HEK293T (cell line): ENCODE measurements around the gene EIPR1.

Source experiments
- ARNT ChIP-seq: fragments of 450-650 bp; IDR thresholded peaks from 2 replicates; pipeline ENCODE4 v1.6.1; 2017; ENCODE audit warnings: mild to moderate bottlenecking
- BHLHE40 ChIP-seq: fragments of 450-650 bp; IDR thresholded peaks from 2 replicates; pipeline ENCODE4 v1.6.1; 2016; ENCODE audit warnings: mild to moderate bottlenecking, moderate library complexity, borderline replicate concordance
- ELF4 ChIP-seq: fragments of 450-650 bp; IDR thresholded peaks from 2 replicates; pipeline ENCODE4 v1.6.1; 2017; ENCODE audit warnings: antibody characterized with exemption
- FOXK2 ChIP-seq: fragments of 450-650 bp; IDR thresholded peaks from 2 replicates; pipeline ENCODE4 v1.6.1; 2016; ENCODE audit warnings: mild to moderate bottlenecking
- L3MBTL2 ChIP-seq: fragments of 450-650 bp; conservative IDR thresholded peaks from 2 replicates; pipeline ENCODE4 v1.6.1; 2016; ENCODE audit warnings: mild to moderate bottlenecking
- NFRKB ChIP-seq: fragments of 450-650 bp; IDR thresholded peaks from 2 replicates; pipeline ENCODE4 v1.6.1; 2016; ENCODE audit warnings: mild to moderate bottlenecking, moderate library complexity

DNA sequence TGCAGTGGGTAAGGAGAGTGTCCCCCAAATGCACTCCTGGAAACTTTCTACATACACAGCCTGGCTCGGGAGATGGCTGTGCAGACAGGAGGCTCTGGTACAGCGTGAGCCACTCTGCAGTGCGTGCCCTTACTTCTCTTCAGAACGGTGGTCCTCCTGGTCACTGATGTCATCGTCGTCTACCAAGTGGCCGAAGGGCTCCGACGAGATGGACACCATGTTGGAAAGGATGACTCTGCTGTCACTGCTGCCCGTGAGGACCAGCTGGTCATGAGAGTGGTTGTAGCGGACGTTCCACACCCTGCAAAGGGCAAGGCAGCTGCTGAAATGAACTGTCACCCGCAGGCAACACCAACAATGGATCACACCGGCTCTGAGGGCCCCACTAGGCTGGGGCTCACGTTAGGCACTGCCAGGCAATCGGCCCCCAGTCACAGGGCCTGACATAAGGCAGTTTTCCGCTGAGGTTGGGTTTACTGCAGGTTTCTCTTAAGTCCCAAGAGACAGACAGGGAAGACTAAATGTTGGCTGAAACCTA, 185.3 kb downstream of the EIPR1 start:
- TF ChIP-seq ARNT: no peak
- no peak for TF ChIP-seq BHLHE40
- TF ChIP-seq NFRKB: no peak
- TF ChIP-seq ELF4: no peak
- no peak for TF ChIP-seq FOXK2
- no peak for TF ChIP-seq L3MBTL2
